GM20000 (cell line): ENCODE measurements around the gene CNOT1.
A peak's percentile ranks its signal among the peaks of the same experiment; 100 is the strongest.

Experiments used
- DNase-seq: peaks from one replicate; pipeline ENCODE4 v3.0.0; 2012; ENCODE audit warnings: low spot score
- TF ChIP-seq, protein P1 (sequence below): IDR thresholded peaks from 2 replicates; pipeline ENCODE4 v1.5.1; 2012; ENCODE audit warnings: mild to moderate bottlenecking, control low read depth; ENCODE audit errors: extremely low read depth, missing control alignments

Gene CNOT1

DNA sequence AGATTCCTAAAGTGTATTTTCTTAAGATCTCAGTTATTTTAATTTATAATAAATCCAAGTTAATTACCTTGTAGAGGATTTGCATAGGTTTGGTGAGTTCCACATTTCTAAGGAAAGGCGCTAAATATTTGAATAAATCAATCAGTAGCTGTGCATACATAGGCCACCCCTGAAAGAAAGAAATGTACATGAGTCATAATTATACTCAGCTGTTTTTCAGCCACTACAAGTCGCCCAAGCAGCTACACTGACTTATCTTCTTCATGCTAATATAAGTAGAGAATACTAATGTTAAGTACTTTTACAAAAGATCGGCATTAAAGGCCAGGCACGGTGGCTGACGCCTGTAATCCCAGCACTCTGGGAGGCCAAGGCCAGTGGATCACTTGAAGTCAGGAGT lies 99.4 kb downstream of the CNOT1 start:
- TF ChIP-seq, protein P1, sequence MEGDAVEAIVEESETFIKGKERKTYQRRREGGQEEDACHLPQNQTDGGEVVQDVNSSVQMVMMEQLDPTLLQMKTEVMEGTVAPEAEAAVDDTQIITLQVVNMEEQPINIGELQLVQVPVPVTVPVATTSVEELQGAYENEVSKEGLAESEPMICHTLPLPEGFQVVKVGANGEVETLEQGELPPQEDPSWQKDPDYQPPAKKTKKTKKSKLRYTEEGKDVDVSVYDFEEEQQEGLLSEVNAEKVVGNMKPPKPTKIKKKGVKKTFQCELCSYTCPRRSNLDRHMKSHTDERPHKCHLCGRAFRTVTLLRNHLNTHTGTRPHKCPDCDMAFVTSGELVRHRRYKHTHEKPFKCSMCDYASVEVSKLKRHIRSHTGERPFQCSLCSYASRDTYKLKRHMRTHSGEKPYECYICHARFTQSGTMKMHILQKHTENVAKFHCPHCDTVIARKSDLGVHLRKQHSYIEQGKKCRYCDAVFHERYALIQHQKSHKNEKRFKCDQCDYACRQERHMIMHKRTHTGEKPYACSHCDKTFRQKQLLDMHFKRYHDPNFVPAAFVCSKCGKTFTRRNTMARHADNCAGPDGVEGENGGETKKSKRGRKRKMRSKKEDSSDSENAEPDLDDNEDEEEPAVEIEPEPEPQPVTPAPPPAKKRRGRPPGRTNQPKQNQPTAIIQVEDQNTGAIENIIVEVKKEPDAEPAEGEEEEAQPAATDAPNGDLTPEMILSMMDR, result no peak
- DNase-seq, result no peak

DNA sequence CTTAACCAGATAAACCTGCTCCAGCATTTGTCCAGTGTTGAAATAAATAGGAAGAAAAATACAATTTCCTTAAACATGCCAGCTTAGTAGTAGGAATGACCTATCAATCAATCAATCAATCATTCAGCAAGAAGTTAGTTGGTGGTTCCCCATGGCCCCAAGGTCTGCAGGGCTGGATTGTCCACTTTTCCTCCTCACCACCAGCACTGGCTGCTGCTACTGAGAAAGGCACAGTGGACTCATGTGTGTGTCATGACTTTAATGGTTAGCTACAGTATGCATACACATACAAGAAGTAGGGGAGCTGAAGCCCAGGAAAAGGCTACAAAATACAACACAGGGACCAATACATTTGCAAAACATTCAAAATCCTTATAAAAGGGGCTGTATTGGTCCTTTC lies 109.9 kb downstream of the CNOT1 start:
- TF ChIP-seq, protein P1, result no peak
- DNase-seq, result no peak

- TF ChIP-seq, protein P1, result no peak
- DNase-seq, result no peak
These were observed 110.7 kb downstream of the CNOT1 start for GRCh38 chr16:58518980-58519368.

- DNase-seq, result peak; percentile 63
- TF ChIP-seq, protein P1, result no peak
These were observed 111.3 kb downstream of the CNOT1 start for GRCh38 chr16:58518083-58518979.

DNA sequence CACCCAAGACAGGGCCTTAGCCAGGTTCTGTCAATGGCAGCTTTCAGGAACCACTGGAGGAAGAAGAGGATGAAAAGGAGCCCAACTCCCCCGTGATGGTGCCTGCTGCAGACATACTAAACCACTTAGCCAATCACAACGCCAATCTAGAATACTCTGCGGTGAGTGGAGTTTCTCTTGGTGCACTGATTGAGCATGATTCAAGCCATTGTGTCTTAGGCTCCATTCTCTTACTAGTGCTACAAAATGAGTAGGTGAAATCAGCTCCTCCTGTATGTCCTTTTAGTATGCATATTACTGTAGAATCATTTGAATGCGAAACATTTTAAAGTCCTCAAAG lies 112.9 kb downstream of the CNOT1 start:
- DNase-seq, result no peak
- TF ChIP-seq, protein P1, result no peak

GRCh38 chr16:58515871-58516767 lies 113.5 kb downstream of the CNOT1 start:
- peak; percentile 73 for DNase-seq
- TF ChIP-seq, protein P1, result no peak

DNA sequence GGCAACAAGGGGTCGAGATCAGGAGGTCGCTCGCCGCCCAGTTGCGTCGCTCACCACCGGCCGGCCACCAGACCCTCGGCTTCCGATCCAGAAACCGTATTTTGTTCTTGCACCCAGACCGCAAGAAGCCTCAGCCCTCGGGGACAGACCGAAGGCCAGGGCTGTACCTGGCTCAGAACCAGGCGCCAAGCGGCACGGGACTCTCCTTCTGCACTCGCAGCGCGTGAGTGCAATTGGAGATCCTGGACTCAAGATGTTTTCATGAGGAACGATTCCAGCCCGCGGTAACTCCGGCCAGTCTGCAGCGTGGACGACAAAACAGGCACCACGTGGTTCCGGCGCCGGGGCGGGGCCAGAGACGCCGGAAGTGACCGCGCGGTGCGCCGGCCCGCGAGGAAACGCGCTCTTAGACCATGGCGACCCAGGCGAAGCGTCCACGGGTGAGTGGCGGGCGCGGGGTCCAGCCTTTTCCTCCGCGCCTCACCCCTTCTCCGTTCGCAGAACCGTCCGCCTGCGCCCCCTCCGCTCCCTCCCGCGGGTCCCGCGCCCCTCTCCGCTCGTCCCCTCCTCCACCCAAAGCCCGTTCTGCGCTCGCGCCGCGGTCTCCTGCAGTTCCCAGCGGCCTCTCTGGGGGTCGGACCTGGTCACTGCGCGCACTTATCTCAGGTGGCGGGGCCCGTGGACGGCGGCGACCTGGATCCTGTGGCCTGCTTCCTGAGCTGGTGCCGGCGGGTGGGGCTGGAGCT lies 114.3 kb downstream of the CNOT1 start, which contains the start of gene SETD6:
TSS of gene SETD6 (plus strand) at position 393 of the 746 bp plus-strand sequence. CDS start at position 414, 21 bp downstream.
- TF ChIP-seq, protein P1, result no peak
- peak; percentile 93 for DNase-seq
